Tibial nerve (tissue), 4 donors: ENCODE results near the gene RPS5. TPM values are rescaled to one million over a fixed set of nuclear protein-coding genes. Genes with fewer than 3 reads are reported as not detected.
A peak's percentile ranks its signal among the peaks of the same experiment; 100 is the strongest.
"Not testable (repeated sequence)": the region's sequence is repeated elsewhere in the genome, so short reads cannot be mapped to it uniquely, and the experiment has no call there.

Source experiments
- DNase-seq, 2 donors: peaks; one replicate each; pipeline ENCODE4 v3.0.0-alpha.2; 2019; ENCODE audit warnings: low spot score in 2 of 2
- H3K27ac ChIP-seq, 4 donors: fragments of 200-600 bp; sonication (generic) in 3 of 4; one replicate each; pipeline ENCODE4 v1.5.1; 2017 to 2019; ENCODE audit warnings: mild to moderate bottlenecking in 1 of 4
- H3K27me3 ChIP-seq, 2 donors: fragments of 200-600 bp; sonication (generic) in 1 of 2; one replicate each; pipeline versions ENCODE4 v1.5.1 to v1.6.0; 2017 to 2019
- H3K36me3 ChIP-seq, 3 donors: fragments of 200-600 bp; sonication (generic); one replicate each; pipeline ENCODE4 v1.5.1; 2018 to 2019
- H3K4me1 ChIP-seq, 4 donors: fragments of 200-600 bp; sonication (generic) in 3 of 4; one replicate each; pipeline ENCODE4 v1.5.1; 2017 to 2019
- H3K4me3 ChIP-seq, 4 donors: fragments of 200-600 bp; sonication (generic) in 3 of 4; one replicate each; pipeline ENCODE4 v1.5.1; 2017 to 2019; ENCODE audit warnings: mild to moderate bottlenecking in 1 of 4, moderate library complexity in 1 of 4
- H3K9me3 ChIP-seq, 4 donors: fragments of 200-600 bp; sonication (generic) in 3 of 4; one replicate each; pipeline ENCODE4 v1.5.1; 2017 to 2019
- CTCF ChIP-seq, 5 experiments: fragments of 200-600 bp in 3 of 5; fragments of 450-650 bp in 2 of 5; sonication (generic) in 3 of 5; IDR thresholded peaks; one replicate each; pipeline ENCODE4 v1.5.1; 2016 to 2019; ENCODE audit warnings: antibody characterized with exemption in 5 of 5, mild to moderate bottlenecking in 3 of 5, moderate library complexity in 2 of 5
- EP300 ChIP-seq, 2 donors: sonication (generic); formaldehyde crosslinking; IDR thresholded peaks; one replicate each; pipeline ENCODE4 v1.6.1; 2017; ENCODE audit warnings: antibody characterized with exemption in 2 of 2, mild to moderate bottlenecking in 1 of 2
- POLR2A ChIP-seq, 2 donors: fragments of 450-650 bp; IDR thresholded peaks; one replicate each; pipeline ENCODE4 v1.6.1; 2017; ENCODE audit warnings: antibody characterized with exemption in 2 of 2, mild to moderate bottlenecking in 2 of 2, moderate library complexity in 2 of 2
- WGBS, 2 donors: methylation state at CpG; one replicate each; pipeline ENCODE4 v1.1.5; 2018; 5-methylcytosine and 5-hydroxymethylcytosine counted together
- total RNA-seq, 4 donors: library from RNA; depleted of rRNA; stranded (reverse); fragments of >200 nt; gene quantifications; one replicate each; pipeline ENCODE4 v1.1.0, GENCODE V29; 2016

The RPS5 gene
- total RNA-seq, 4 donors from 2014 or later = 1,161 to 1,574 (median 1,263) TPM

GRCh38 chr19:58399903-58400302, 12.8 kb downstream of the RPS5 start:
- Histone ChIP-seq H3K27ac (no peak overlapping the region), H3K4me1 (peaks cover 0 to 35% (median 15%) of the 10 kb centered on the region in 4 donors), H3K9me3 (no peaks in the 10 kb centered on the region), H3K27me3 (peaks cover 0 to 25% of the 10 kb centered on the region in 2 donors), H3K4me3 (no peak overlapping the region), H3K36me3 (peaks cover 0 to 16% (median under 1%) of the 10 kb centered on the region in 3 donors)
- WGBS, 2 donors = 97% methylated on average over 3 of the region's 3 CpGs; no CpG with 5 or more reads in 1 of the 2 donors
- TF ChIP-seq EP300 (IDR thresholded peaks at IDR 0.05) = no peak
- TF ChIP-seq POLR2A (IDR thresholded peaks at IDR 0.05) = no peak
- no peak for TF ChIP-seq CTCF (IDR thresholded peaks at IDR 0.05)
- DNase-seq = no peak

- WGBS, 2 donors = 40 to 44% methylated on average over 18 of the region's 18 CpGs
- DNase-seq = no peak
- Histone ChIP-seq H3K4me1 (peaks cover 0 to 35% (median 15%) of the 10 kb centered on the region in 4 donors), H3K27me3 (peaks cover 0 to 25% of the 10 kb centered on the region in 2 donors), H3K9me3 (no peaks in the 10 kb centered on the region), H3K36me3 (peaks cover 0 to 11% (median 0%) of the 10 kb centered on the region in 3 donors), H3K4me3 (peak overlapping the region; percentile 51 to 79 (median 58)), H3K27ac (peak overlapping the region in 3 of 4 donors; percentile 50 to 90 (median 54))
- no peak for TF ChIP-seq POLR2A (IDR thresholded peaks at IDR 0.05)
- TF ChIP-seq CTCF (IDR thresholded peaks at IDR 0.05) = no peak
- no peak for TF ChIP-seq EP300 (IDR thresholded peaks at IDR 0.05)
Measured at GRCh38 chr19:58400316-58400915, 13.3 kb downstream of the RPS5 start.

GRCh38 chr19:58400916-58401839, 14.1 kb downstream of the RPS5 start:
- peak; percentile 100 for DNase-seq
- H3K4me3 ChIP-seq = peak overlapping the region; percentile 51 to 79 (median 58)
- H3K4me1 ChIP-seq = peaks cover 0 to 29% (median 15%) of the 10 kb centered on the region in 4 donors
- TF ChIP-seq POLR2A (IDR thresholded peaks at IDR 0.05) (peak; percentile 34 to 69), EP300 (IDR thresholded peaks at IDR 0.05) (peak; percentile 75 to 89), CTCF (IDR thresholded peaks at IDR 0.05) (peak in 1 of 5 experiments; percentile 12)
- H3K36me3 ChIP-seq = peaks cover 0 to 9% (median 0%) of the 10 kb centered on the region in 3 donors
- H3K27me3 ChIP-seq = peaks cover 0 to 19% of the 10 kb centered on the region in 2 donors
- no peaks in the 10 kb centered on the region for H3K9me3 ChIP-seq
- peak overlapping the region in 3 of 4 donors; percentile 76 to 90 (median 90) for H3K27ac ChIP-seq
- WGBS, 2 donors = 1 to 2% methylated on average over 43 to 63 of the region's 80 CpGs

GRCh38 chr19:58401840-58402421, 14.9 kb downstream of the RPS5 start:
- Histone ChIP-seq H3K9me3 (no peaks in the 10 kb centered on the region), H3K27me3 (peaks cover 0 to 14% of the 10 kb centered on the region in 2 donors), H3K4me1 (peaks cover 0 to 27% (median 15%) of the 10 kb centered on the region in 4 donors), H3K4me3 (peak overlapping the region; percentile 51 to 79 (median 58)), H3K36me3 (peaks cover 0 to 9% (median 0%) of the 10 kb centered on the region in 3 donors), H3K27ac (peak overlapping the region in 3 of 4 donors; percentile 76 to 90 (median 90))
- DNase-seq = no peak
- TF ChIP-seq CTCF (IDR thresholded peaks at IDR 0.05) (peak in 1 of 5 experiments; percentile 14), POLR2A (IDR thresholded peaks at IDR 0.05) (no peak)
- WGBS, 2 donors = 33 to 38% methylated on average over 23 of the region's 23 CpGs

- not testable (repeated sequence) for DNase-seq
- 61 to 68% methylated on average over 4 to 5 of the region's 5 CpGs for WGBS, 2 donors
Measured at GRCh38 chr19:58403920-58404478, 16.9 kb downstream of the RPS5 start.

More at GRCh38 chr19:58403920-58404478, 16.9 kb downstream of the RPS5 start:
- H3K27ac ChIP-seq, H3K9me3 ChIP-seq, H3K36me3 ChIP-seq, H3K27me3 ChIP-seq, H3K4me3 ChIP-seq: not testable (repeated sequence)
- peaks cover 0 to 36% (median 18%) of the 10 kb centered on the region in 4 donors for H3K4me1 ChIP-seq
